ENCODE data around the gene MAPKBP1. TPM values are rescaled to one million over a fixed set of nuclear protein-coding genes. Genes with fewer than 3 reads are reported as not detected.

The MAPKBP1 gene
- total and polyA plus RNA-seq, 8 donors = 8.8 to 41.5 (median 16.8) TPM

- 88 to 95% (median 94%) methylated on average over 3 of the region's 3 CpGs for WGBS, 5 donors
- Histone ChIP-seq H3K4me3 (no peak overlapping the region), H3K27me3 (no peaks in the 10 kb centered on the region), H3K4me1 (peaks cover 1 to 46% (median 35%) of the 10 kb centered on the region in 4 donors), H3K36me3 (peaks cover 4 to 70% (median 50%) of the 10 kb centered on the region in 4 donors), H3K9me3 (no peaks in the 10 kb centered on the region), H3K27ac (no peak overlapping the region)
- intact Hi-C loops (cut with DNase I; ENCODE audit: low total_unique reads) = no loop called here
- TF ChIP-seq, protein P1, sequence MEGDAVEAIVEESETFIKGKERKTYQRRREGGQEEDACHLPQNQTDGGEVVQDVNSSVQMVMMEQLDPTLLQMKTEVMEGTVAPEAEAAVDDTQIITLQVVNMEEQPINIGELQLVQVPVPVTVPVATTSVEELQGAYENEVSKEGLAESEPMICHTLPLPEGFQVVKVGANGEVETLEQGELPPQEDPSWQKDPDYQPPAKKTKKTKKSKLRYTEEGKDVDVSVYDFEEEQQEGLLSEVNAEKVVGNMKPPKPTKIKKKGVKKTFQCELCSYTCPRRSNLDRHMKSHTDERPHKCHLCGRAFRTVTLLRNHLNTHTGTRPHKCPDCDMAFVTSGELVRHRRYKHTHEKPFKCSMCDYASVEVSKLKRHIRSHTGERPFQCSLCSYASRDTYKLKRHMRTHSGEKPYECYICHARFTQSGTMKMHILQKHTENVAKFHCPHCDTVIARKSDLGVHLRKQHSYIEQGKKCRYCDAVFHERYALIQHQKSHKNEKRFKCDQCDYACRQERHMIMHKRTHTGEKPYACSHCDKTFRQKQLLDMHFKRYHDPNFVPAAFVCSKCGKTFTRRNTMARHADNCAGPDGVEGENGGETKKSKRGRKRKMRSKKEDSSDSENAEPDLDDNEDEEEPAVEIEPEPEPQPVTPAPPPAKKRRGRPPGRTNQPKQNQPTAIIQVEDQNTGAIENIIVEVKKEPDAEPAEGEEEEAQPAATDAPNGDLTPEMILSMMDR (IDR thresholded peaks at IDR 0.05) = no peak
- no peak for DNase-seq
These were observed 59.8 kb downstream of the MAPKBP1 start for GRCh38 chr15:41834096-41834495.

GRCh38 chr15:41836073-41836472 lies 61.8 kb downstream of the MAPKBP1 start:
- TF ChIP-seq, protein P1 (IDR thresholded peaks at IDR 0.05) = no peak
- TF ChIP-seq POLR2AphosphoS5 (IDR thresholded peaks at IDR 0.05) = no peak
- TF ChIP-seq EP300 (IDR thresholded peaks at IDR 0.05) = no peak
- H3K36me3 ChIP-seq = peaks cover 11 to 68% (median 56%) of the 10 kb centered on the region in 4 donors
- H3K27ac ChIP-seq = no peak overlapping the region
- 73 to 85% (median 82%) methylated on average over 6 of the region's 6 CpGs for WGBS, 5 donors
- H3K27me3 ChIP-seq = no peaks in the 10 kb centered on the region
- intact Hi-C loops (cut with DNase I; ENCODE audit: low total_unique reads) = no loop called here
- no peak overlapping the region for H3K4me3 ChIP-seq
- H3K9me3 ChIP-seq = no peaks in the 10 kb centered on the region
- H3K4me1 ChIP-seq = peaks cover 0 to 30% (median 18%) of the 10 kb centered on the region in 4 donors
- no peak for DNase-seq

DNA sequence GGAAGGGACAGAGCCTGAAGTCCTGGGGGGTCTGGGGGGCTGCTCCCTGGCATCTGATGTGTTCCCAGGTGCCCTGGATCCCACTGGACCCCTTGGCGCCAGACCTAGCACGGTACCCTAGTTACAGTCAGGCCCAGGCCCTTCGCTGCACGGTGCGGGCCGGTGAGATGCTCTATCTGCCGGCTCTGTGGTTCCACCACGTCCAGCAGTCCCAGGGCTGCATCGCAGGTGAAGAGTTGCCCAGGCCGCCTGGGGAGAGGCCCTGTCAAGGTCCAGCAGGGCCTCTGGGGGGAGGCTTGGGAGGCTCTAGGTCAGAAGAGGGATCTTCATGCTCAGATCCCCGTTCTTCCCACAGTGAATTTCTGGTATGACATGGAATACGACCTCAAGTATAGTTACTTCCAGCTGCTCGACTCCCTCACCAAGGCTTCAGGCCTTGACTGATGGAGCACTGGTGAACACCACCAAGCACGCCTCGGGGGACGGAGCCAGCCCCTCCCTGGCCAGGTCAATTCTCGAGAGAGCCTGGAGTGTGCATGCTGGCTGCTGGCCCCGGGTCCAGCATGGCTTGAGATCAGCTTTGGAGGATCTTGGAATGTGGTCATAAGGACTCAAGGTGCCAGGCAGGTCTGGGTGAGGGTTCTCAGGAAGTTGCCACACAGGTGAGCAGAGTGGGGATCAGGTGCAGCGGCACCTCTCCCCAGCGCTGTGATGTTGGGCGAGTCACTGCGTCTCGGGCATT lies 62.6 kb downstream of the MAPKBP1 start:
- H3K4me3 ChIP-seq = no peak overlapping the region
- no peak for DNase-seq
- H3K27me3 ChIP-seq = no peaks in the 10 kb centered on the region
- peaks cover 12 to 68% (median 58%) of the 10 kb centered on the region in 4 donors for H3K36me3 ChIP-seq
- intact Hi-C loops (cut with DNase I; ENCODE audit: low total_unique reads) = no loop called here
- H3K9me3 ChIP-seq = no peaks in the 10 kb centered on the region
- whole genome bisulfite sequencing, 5 donors = 90 to 96% (median 93%) methylated on average over 6 to 23 of the region's 23 CpGs
- peaks cover 0 to 26% (median 17%) of the 10 kb centered on the region in 4 donors for H3K4me1 ChIP-seq
- TF ChIP-seq POLR2A (IDR thresholded peaks at IDR 0.05) = no peak
- no peak for TF ChIP-seq POLR2AphosphoS5 (IDR thresholded peaks at IDR 0.05)
- TF ChIP-seq, protein P1 (IDR thresholded peaks at IDR 0.05) = no peak
- TF ChIP-seq EP300 (IDR thresholded peaks at IDR 0.05) = no peak
- no peak overlapping the region for H3K27ac ChIP-seq

DNA sequence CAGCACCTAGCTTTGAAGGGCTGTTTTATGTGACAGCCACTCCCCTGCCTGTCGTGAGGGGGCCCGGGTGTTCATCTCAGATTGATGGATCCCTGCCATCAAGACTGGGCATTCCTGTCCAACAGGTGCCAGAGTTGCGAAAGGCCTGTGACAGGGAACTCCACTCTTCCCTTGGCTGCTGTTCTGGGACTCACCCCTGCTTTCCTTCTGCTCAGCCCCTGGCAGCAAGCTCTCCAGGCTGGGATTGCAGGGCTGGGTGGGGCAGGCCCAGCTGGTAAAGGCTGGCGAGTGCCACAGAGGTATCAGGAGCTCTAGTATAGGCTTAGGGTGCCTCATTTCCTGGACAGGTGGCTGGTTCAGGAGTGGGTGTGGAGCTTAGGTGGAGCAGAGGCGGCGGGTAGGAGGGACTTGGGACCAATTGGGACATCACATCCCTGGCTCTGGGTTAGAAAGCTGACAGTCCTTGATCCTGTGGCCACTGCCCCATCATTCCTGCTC lies 64.2 kb downstream of the MAPKBP1 start, which contains the start of gene PLA2G4B:
PLA2G4B (plus strand) TSS at position 448 of the 498 bp plus-strand sequence. CDS start 67 bp downstream, outside the sequence.
- peak within 1 kb of the TSS in 4 of 5 donors; percentile 10 to 27 (median 20) for H3K27ac ChIP-seq
- WGBS, 5 donors = 38 to 64% (median 47%) methylated on average over 5 to 6 of the region's 6 CpGs
- H3K36me3 ChIP-seq = peaks cover 16 to 73% (median 63%) of the 10 kb centered on the region in 4 donors
- DNase-seq = peak; percentile 82 to 87
- H3K27me3 ChIP-seq = no peaks in the 10 kb centered on the region
- H3K4me3 ChIP-seq = no peak within 1 kb of the TSS
- TF ChIP-seq POLR2AphosphoS5 (IDR thresholded peaks at IDR 0.05) = peak in 2 of 3 donors; percentile 13 to 38
- TF ChIP-seq EP300 (IDR thresholded peaks at IDR 0.05) = no peak
- H3K4me1 ChIP-seq = peaks cover 0 to 15% (median 11%) of the 10 kb centered on the region in 4 donors
- H3K9me3 ChIP-seq = no peaks in the 10 kb centered on the region
- intact Hi-C loops (cut with DNase I; ENCODE audit: low total_unique reads) = no loop called here
